ENCODE results near the gene TOGARAM1.
A peak's percentile ranks its signal among the peaks of the same experiment; 100 is the strongest.

The TOGARAM1 gene

DNA sequence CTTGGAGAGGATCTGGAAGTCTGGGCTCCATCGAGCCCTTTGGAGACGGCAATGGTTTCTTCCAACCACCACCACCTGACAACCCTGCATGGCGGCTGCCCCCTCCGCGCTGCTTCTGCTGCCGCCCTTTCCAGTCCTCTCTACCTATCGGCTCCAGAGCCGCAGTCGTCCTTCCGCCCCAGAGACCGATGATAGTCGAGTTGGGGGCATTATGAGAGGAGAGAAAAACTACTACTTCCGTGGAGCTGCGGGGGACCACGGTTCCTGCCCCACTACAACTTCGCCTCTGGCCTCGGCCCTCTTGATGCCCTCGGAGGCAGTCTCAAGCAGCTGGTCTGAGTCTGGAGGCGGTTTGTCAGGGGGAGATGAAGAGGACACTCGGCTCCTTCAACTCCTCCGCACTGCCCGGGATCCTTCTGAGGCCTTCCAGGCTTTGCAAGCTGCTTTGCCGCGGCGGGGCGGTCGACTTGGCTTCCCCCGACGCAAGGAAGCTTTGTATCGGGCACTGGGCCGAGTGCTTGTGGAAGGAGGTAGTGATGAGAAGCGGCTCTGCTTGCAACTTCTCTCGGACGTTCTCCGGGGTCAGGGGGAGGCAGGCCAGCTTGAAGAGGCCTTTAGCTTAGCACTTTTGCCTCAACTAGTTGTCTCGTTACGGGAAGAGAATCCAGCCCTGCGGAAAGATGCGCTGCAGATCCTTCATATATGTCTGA is 499 bp downstream of the TOGARAM1 start:
- DNase-seq (ENCODE audit: low read depth): peak; percentile 23

DNA sequence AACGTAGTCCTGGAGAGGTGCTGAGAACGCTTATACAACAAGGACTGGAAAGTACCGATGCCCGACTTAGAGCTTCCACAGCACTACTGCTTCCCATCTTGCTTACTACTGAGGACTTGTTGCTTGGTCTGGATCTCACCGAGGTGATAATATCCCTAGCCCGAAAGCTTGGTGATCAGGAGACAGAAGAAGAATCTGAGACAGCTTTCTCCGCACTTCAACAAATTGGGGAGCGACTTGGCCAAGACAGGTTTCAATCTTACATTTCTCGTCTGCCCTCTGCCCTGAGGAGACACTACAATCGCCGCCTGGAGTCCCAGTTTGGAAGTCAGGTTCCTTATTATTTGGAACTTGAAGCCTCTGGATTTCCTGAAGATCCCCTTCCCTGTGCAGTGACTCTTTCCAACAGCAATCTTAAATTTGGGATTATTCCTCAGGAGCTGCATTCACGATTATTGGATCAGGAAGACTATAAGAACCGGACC is 1.1 kb downstream of the TOGARAM1 start:
- DNase-seq (ENCODE audit: low read depth): no peak

DNA sequence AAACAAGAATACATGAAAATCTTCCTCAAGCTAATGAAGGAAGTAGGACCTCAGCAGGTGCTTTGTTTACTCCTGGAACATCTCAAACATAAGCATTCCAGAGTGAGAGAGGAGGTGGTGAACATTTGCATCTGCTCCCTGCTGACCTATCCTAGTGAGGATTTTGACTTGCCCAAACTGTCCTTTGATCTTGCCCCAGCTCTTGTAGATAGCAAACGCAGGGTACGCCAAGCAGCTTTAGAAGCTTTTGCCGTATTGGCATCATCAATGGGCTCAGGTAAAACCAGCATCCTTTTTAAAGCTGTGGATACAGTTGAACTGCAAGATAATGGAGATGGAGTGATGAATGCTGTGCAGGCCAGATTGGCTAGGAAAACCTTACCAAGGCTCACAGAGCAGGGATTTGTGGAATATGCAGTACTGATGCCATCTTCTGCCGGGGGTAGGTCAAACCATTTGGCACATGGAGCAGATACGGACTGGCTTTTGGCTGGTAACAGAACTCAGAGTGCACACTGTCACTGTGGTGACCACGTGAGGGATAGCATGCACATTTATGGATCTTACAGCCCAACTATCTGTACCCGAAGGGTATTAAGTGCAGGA is 1.9 kb downstream of the TOGARAM1 start:
- DNase-seq (ENCODE audit: low read depth): no peak

DNA sequence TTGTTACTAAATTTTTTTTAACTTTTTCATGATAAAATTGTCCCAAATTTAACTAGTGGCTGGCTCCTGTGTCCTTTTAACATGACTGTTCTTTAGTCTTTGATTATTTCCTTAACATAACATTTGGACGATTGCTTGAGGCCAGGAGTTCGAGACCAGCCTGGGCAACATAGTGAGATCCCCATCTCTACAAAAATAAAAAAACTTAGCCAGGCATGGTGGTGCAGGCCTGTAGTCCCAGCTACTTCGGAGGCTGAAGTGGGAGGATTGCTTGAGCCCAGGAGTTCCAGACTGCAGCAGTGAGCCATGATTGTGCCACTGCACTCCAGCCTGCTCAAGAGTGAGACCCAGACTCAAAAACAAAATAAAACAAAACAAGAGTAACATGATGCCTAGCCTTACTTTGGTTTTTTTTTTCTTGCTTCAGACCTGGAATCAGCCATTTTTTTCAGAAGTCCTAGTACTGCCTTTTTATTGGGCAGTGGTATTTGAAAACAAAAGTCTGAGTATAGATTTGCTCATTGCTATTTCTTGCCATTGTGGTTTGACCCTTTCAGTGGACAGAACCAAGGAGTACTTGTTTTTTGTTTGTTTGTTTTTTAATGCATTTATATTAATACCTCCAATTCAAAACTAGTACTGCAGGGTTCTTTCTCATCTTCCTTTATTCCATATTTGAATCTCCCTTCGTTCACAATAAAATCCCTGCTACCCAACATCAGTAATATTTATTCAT is 4.8 kb downstream of the TOGARAM1 start:
- no peak for DNase-seq (ENCODE audit: low read depth)

DNA sequence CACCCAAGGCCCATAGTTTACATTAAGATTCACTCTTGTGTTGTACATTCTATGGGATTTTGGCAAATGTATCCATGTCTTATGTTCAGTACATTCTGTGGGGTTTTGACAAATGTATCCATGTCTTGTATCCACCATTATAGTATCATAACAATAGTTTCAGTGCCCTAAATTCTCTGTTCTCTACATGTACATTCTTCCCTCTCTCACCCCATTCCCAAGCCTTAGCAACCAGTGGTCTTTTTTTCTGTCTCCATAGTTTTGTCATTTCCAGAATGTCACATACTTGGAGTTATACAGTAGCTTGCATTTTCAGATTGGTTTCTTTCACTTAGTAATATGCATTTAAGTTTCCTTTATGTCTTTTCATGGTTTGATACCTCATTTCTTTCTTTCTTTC is 6.7 kb downstream of the TOGARAM1 start:
- no peak for DNase-seq (ENCODE audit: low read depth)

DNA sequence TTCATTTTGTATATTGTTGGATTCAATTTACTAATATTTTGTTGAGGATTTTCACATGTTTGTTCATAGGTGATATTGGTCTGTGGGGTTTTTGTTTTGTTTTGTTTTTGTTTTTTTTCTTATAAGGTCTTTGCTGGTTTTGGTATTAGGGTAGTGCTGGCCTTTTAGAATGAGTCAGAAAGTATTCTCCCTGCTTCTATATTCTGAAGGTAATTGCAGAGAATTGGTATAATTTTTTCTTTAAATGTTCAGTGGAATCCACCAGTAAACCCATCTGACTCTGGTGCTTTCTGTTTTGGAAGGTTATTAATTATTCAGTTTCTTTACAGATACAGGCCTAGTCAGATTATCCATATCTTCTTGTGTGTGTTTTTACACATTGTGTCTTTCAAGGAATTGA is 8.9 kb downstream of the TOGARAM1 start:
- DNase-seq (ENCODE audit: low read depth): no peak

DNA sequence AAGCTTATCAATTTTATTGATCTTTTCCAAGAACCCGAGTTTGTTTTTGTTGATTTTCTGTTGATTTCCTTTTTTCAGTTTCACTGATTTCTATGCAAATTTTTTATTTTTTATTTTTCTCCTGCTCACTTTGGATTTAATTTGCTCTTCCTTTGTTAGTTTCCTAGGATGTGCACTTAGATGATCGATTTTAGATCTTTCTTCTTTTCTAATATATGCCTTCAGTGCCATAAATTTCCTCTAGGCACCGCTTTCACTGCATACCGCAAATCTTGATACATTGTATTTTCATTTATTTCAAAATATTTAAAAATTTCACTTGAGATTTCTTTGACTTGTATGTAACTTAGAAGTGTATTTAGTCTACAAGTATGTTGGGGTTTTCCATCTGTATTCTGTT is 9.5 kb downstream of the TOGARAM1 start:
- DNase-seq (ENCODE audit: low read depth): no peak

DNA sequence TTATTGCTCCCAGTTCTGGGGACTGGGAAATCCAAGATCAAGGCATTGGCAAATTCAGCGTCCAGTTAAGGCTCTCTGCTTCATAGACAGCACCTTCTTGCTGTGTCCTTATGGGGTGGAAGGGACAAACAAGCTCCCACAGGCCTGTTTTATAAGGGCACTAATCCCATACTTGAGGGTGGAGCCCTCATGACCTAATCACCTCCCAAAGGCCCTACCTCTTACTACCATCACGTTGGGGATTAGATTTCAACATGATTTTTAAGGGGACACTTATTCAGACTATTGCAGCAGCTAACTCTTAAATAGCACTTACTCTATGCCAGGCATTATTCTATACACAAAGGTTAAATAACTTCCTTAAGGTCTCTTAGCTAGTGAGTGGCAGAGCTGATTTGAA is 17.3 kb downstream of the TOGARAM1 start:
- no peak for DNase-seq (ENCODE audit: low read depth)

DNA sequence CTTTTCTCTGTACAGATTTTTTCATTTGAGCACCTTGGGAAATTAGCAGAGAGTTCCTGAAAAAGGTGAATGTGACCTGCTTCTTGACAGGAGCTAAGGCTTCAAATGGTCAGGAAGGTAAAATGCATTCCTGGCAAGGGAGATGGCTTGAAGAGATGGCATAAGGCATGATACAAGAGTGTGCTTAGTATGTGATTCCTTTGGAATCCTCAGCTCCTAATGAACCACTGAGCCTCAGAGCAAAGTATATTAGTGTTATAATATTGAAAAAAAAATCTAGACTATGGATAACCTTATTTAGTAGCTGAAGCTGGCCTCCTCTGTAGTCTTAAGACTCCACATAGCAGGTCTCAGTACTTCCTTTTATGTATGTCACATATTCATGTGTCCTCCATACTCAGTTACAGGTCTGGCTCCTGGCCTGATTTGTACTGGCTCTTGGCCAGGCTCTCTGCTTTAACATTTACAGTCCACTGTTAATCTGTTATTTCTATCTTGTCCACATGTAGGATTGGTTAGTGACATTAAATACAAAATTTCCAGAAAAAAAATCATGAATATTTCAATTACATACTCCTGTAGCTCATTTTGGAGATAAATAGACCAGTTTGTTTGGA is 17.9 kb downstream of the TOGARAM1 start:
- no peak for DNase-seq (ENCODE audit: low read depth)

DNA sequence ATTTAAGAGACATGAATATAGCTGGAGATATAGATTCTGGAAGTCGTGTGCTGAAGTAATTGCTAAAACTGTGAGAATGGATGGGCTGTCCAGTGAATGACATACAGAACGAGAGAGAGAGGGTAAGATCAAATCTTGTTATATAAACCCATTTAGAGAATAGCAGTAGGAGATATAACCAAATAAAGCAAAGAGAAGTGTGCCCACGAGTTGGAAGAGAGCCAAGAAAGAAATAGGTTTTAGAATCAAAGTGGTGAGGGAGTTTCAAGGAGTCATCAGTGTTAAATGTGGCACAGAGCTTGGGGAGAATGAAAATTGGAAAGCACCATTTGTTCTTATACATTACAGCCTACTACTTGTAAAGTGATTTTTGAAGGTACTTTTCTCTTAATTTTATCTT is 19.2 kb downstream of the TOGARAM1 start:
- no peak for DNase-seq (ENCODE audit: low read depth)

DNA sequence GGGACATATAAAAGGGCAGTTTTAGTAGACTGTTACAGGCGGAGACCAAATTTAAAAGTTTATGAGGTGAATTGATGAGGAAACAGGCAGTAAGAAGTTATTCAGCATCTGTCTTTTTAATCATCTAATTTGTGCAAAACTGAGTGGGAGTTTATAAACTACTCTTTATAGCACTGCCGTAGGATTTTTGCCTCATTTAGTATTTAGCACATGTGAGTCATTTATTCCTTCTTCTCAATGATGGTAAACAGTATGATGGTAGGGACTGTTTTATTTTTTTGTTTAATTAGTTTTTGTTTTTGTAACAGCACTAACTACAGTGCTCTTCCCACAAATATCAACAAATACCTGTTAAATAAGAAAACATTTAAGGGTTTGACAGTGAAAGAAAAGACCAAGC is 20.6 kb downstream of the TOGARAM1 start:
- no peak for DNase-seq (ENCODE audit: low read depth)

DNA sequence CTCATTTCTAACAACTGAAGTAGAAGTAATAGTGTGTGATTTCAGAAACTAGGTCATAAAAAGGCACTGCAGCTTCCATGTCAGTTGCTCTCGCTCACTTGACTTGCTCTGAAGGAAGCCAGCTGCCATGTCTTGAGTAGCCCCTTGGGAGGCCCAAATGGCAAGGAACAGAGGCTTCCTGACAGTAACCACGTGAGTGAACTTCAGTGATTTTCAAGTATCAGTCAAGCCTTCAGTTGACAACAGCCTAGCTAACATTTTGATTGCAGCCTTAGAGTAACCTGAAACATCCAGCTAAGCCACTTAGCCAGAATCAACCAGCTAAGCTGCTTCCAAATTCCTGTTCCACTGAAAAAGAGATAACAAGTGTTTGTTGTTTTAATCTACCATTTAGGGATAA is 26.7 kb downstream of the TOGARAM1 start:
- no peak for DNase-seq (ENCODE audit: low read depth)

DNA sequence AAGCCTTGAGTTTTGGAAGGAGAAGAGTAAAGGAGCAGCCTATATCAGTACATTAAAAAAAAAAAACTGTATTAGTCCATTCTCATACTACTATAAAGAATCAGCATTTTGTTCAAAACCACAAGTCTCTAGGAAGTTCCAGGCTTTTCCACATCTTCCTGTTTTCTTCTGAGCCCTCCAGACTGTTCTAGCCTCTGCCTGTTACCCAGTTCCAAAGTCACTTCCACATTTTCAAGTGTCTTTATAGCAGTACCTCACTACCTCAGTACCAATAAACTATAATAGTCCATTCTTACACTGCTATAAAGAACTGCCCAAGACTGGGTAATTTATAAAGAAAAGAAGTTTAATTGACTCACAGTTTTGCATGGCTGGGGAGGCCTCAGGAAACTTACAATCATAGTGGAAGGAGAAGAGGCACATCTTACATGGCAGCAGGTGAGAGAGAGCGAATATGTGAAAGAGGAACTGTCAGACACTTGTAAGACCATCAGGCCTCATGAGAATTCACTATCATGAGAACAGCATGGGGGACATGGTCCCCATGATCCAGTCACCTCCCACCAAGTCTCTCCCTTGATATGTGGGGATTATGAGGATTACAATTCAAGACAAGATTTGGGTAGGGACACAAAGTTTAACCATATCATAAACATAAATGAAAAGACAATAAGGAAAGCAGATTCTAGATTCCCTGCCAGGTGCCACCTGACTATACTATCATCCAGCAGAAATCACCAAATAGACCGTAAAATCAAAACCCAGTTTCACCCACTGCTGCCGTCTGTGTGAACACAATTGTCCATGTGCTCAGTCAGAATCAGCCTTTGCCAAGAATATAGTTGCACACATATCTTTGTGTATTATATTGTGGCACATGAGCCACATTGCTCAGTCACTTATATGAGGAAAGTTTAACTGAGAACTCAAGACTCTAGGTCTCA is 27.8 kb downstream of the TOGARAM1 start:
- DNase-seq (ENCODE audit: low read depth): no peak

DNA sequence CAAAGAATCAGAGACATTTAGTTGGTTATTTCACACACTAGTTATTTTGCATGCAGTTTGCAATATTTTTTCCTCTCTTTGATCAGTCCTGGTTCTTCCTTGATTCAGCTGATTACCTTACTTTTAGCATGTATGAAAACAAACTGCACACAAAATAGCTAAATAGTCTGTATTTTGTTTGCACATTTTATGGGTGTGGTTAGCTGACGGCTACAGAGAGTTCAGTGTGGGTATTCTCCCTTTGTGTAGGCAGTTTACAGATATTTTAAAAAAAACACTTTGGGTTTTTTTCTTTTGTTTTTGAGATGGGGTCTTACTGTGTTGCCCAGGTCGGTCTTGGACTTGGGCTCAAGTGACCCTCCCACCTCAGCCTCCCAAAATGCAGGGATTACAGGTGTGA is 28.5 kb downstream of the TOGARAM1 start:
- DNase-seq (ENCODE audit: low read depth): no peak

DNA sequence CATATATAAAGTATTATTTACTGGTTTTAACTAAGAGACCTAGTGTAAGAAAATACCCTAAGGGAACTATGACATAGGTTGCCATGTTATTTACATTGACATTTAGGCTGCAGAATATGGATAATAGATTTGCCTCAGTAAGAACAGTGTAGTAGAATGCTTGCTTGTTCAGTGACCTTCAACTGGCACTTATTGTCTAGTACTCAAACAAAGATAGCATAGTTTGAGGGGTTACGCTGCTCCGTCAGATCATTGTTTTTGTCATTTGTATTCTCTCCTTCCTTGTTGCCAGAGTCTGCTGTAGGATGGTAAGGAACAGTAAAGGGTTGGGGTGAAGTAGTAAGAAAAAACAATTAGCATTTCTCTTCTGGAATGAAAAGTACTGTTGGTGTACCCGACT is 33.2 kb downstream of the TOGARAM1 start:
- DNase-seq (ENCODE audit: low read depth): no peak

DNA sequence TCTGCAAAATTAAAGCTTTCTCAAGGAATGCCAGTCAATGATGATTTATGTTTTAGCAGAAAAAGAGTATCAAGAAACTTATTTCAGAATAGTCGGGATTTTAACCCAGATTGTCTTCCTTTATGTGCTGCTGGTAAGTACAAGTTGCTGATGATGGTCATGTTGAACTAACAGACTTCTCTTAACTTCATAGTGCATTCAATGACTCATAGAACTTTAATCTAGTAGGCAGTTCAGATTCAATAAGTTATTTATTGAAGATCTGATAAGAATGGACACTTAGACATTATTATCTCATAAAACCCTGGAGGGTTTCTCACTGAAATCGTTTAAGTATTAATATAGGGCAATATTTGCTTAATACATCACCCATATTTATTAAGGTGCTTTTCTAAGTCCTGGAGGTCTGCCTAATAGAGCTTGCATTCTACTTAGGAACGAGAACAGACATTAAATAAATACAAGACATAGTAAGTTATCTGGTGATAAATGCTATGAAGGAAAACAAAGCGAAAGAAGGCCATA is 33.8 kb downstream of the TOGARAM1 start:
- no peak for DNase-seq (ENCODE audit: low read depth)

DNA sequence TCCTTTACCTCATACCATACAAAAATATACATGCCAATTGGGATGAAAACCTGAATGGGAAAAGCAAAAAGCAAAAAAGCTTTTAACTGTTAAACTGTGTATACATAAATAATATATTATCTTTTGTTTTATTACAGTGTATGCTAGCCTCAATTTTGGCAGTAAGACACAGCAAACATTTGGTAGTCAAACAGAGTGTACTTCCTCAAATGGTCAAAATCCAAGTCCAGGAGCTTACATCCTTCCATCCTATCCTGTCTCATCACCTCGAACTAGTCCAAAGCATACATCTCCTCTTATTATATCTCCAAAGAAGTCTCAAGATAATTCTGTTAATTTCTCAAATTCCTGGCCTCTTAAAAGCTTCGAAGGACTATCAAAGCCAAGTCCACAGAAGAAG is 41.9 kb downstream of the TOGARAM1 start:
- DNase-seq (ENCODE audit: low read depth): no peak

DNA sequence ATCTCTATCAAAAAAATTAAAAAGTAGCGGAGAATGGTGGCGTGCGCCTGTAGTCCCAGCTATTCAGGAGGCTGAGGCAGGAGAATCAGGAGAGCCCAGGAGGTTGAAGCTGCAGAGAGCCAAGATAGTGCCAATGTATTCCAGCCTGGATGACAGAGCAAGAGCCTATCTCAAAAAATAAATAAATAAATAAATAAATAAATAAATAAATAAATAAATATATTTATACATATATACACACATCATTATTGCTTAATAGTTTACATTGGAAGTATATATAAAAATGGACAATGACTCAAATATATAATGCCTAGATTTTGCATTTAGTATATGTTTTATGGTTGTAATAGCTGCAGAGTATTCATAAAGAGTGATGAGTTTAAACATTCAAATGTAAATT is 53.1 kb downstream of the TOGARAM1 start:
- no peak for DNase-seq (ENCODE audit: low read depth)

DNA sequence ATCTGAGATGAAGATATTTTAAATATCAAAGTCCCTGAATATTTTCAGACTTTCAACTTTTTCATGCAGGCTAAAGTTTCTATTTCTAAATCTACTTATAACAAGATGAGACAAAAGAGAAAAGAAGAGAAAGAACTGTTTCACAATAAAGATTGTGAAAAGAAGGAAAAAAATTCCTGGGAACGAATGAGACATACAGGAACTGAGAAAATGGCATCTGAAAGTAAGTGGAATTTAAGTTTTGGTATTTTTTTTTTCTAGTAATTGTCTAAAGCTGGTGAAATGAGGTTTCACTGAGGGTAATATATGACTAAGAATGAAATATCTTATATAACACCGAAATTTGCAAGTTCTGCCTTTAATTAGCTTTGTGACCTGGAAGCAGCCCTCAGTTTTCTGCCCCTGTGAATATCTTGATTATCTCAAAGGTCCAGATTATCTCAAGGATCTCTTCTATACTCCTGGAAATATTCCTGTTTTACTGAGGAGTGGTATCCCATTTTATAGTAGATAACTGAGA is 66.2 kb downstream of the TOGARAM1 start:
- DNase-seq (ENCODE audit: low read depth): no peak

DNA sequence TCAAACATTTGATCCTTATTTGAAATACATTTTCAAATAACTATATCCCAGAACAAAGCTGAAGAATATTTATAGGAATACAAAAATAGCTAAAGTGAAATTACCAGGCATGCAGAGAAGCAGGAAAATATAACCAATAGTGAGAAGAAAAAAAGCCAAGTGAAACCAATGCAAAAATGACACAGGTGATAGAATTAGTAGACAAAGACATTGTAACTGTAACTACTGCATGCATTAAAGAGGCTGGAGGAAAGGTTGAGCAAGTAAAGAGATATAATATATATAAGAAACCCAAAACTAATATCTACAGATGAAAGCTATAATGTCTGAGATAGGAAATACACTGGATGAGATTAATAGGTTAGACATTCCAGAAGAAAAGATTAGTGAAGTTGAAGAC is 72.7 kb downstream of the TOGARAM1 start:
- DNase-seq (ENCODE audit: low read depth): no peak

DNA sequence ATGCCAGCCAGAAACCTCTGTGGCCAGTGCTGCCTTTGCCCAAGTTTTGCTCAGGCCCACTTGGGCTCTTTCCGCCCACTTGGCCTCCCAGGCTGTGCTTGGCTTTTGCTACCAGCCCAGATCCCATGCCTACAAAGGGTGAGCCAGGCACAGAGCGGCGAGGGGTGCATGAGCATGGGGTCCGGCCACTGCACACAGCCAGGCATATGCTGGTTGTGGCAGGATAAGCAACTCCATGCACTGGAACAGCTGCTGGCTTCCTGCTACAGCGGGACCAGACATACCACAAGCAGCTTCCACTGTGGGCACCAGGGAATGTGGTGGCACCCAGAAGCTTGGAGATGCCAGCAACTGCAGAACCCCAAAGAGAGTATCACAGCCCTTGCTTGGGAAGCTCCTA is 76.3 kb downstream of the TOGARAM1 start:
- no peak for DNase-seq (ENCODE audit: low read depth)
